Central memory CD8-positive, alpha-beta T cell (primary cell): ENCODE data around the gene MACROH2A2.

ENCODE experiments used
- ATAC-seq: fragments of 150-1000 bp; cut with Tn5 transposase; replicated peaks from 2 replicates; pipeline ENCODE4 v1.10.0; 2022; ENCODE audit warnings: mild to moderate bottlenecking, moderate FRiP score, moderate number of reproducible peaks; ENCODE audit not compliant: poor library complexity, severe bottlenecking; ENCODE audit errors: extremely low read depth
- DNase-seq, 2 donors: peaks; one replicate each; pipeline ENCODE4 v3.0.0; 2021; ENCODE audit warnings: low spot score in 2 of 2
- H3K27ac Mint-ChIP-seq: one replicate; pipeline ENCODE4 v1.8.0; 2022; ENCODE audit warnings: low read depth, mild to moderate bottlenecking, moderate library complexity, mixed read lengths
- H3K27me3 Mint-ChIP-seq: one replicate; pipeline ENCODE4 v1.8.0; 2022; ENCODE audit warnings: mixed read lengths
- H3K36me3 Mint-ChIP-seq: one replicate; pipeline ENCODE4 v1.8.0; 2022; ENCODE audit warnings: mild to moderate bottlenecking, moderate library complexity, mixed read lengths; ENCODE audit not compliant: insufficient read depth
- H3K4me1 Mint-ChIP-seq: one replicate; pipeline ENCODE4 v1.8.0; 2022; ENCODE audit warnings: mixed read lengths
- H3K4me3 Mint-ChIP-seq: one replicate; pipeline ENCODE4 v1.8.0; 2022; ENCODE audit warnings: mild to moderate bottlenecking, moderate library complexity, mixed read lengths
- H3K9me3 Mint-ChIP-seq: one replicate; pipeline ENCODE4 v1.8.0; 2022; ENCODE audit warnings: mixed read lengths

The MACROH2A2 gene

GRCh38 chr10:70053218-70053840 is 683 bp downstream of the MACROH2A2 start:
- no peak for ATAC-seq
- DNase-seq = no peak

GRCh38 chr10:70053841-70054288 is 1.2 kb downstream of the MACROH2A2 start:
- no peaks in the 10 kb centered on the region for H3K9me3 Mint-ChIP-seq
- ATAC-seq (no peak), DNase-seq (no peak)
- H3K27ac Mint-ChIP-seq = no peak overlapping the region
- H3K4me1 Mint-ChIP-seq = peaks cover 11% of the 10 kb centered on the region
- H3K27me3 Mint-ChIP-seq = peaks cover 61% of the 10 kb centered on the region
- peaks cover 3% of the 10 kb centered on the region for H3K36me3 Mint-ChIP-seq
- H3K4me3 Mint-ChIP-seq = peak overlapping the region; percentile 76

More at GRCh38 chr10:70053218-70053840, 683 bp downstream of the MACROH2A2 start:
- H3K27ac Mint-ChIP-seq = no peak overlapping the region
- peaks cover 61% of the 10 kb centered on the region for H3K27me3 Mint-ChIP-seq
- peak overlapping the region; percentile 76 for H3K4me3 Mint-ChIP-seq
- peaks cover 11% of the 10 kb centered on the region for H3K4me1 Mint-ChIP-seq
- peaks cover 3% of the 10 kb centered on the region for H3K36me3 Mint-ChIP-seq
- no peaks in the 10 kb centered on the region for H3K9me3 Mint-ChIP-seq

GRCh38 chr10:70054902-70055301 is 2.3 kb downstream of the MACROH2A2 start:
- H3K9me3 Mint-ChIP-seq = no peaks in the 10 kb centered on the region
- H3K4me1 Mint-ChIP-seq = peaks cover 11% of the 10 kb centered on the region
- DNase-seq (no peak), ATAC-seq (no peak)
- H3K27me3 Mint-ChIP-seq = peaks cover 53% of the 10 kb centered on the region
- H3K4me3 Mint-ChIP-seq = peak overlapping the region; percentile 76
- H3K36me3 Mint-ChIP-seq = peaks cover 3% of the 10 kb centered on the region
- no peak overlapping the region for H3K27ac Mint-ChIP-seq

GRCh38 chr10:70055550-70055949 is 2.9 kb downstream of the MACROH2A2 start:
- H3K36me3 Mint-ChIP-seq = peaks cover 3% of the 10 kb centered on the region
- H3K4me3 Mint-ChIP-seq = no peak overlapping the region
- DNase-seq (no peak), ATAC-seq (no peak)
- no peak overlapping the region for H3K27ac Mint-ChIP-seq
- H3K27me3 Mint-ChIP-seq = peaks cover 51% of the 10 kb centered on the region
- H3K9me3 Mint-ChIP-seq = no peaks in the 10 kb centered on the region
- peaks cover 11% of the 10 kb centered on the region for H3K4me1 Mint-ChIP-seq

GRCh38 chr10:70057306-70057705 is 4.7 kb downstream of the MACROH2A2 start:
- DNase-seq = no peak
- Mint-ChIP-seq H3K9me3 (no peaks in the 10 kb centered on the region), H3K27ac (no peak overlapping the region), H3K4me1 (peaks cover 9% of the 10 kb centered on the region), H3K36me3 (peaks cover 3% of the 10 kb centered on the region), H3K27me3 (peaks cover 34% of the 10 kb centered on the region), H3K4me3 (no peak overlapping the region)
- ATAC-seq = no peak

GRCh38 chr10:70060389-70060788 is 7.7 kb downstream of the MACROH2A2 start:
- H3K4me1 Mint-ChIP-seq = no peaks in the 10 kb centered on the region
- no peaks in the 10 kb centered on the region for H3K9me3 Mint-ChIP-seq
- peaks cover 13% of the 10 kb centered on the region for H3K27me3 Mint-ChIP-seq
- no peak for DNase-seq
- no peak overlapping the region for H3K4me3 Mint-ChIP-seq
- ATAC-seq = no peak
- no peaks in the 10 kb centered on the region for H3K36me3 Mint-ChIP-seq
- no peak overlapping the region for H3K27ac Mint-ChIP-seq

- DNase-seq (no peak), ATAC-seq (no peak)
- no peaks in the 10 kb centered on the region for H3K36me3 Mint-ChIP-seq
- H3K4me1 Mint-ChIP-seq = no peaks in the 10 kb centered on the region
- H3K27me3 Mint-ChIP-seq = no peaks in the 10 kb centered on the region
- H3K9me3 Mint-ChIP-seq = no peaks in the 10 kb centered on the region
- no peak overlapping the region for H3K27ac Mint-ChIP-seq
- no peak overlapping the region for H3K4me3 Mint-ChIP-seq
These were observed 10.9 kb downstream of the MACROH2A2 start for GRCh38 chr10:70063418-70064098.

- Mint-ChIP-seq H3K27me3 (no peaks in the 10 kb centered on the region), H3K4me3 (no peak overlapping the region), H3K9me3 (no peaks in the 10 kb centered on the region), H3K4me1 (no peaks in the 10 kb centered on the region), H3K36me3 (no peaks in the 10 kb centered on the region), H3K27ac (no peak overlapping the region)
- DNase-seq (no peak), ATAC-seq (no peak)
These were observed 11.8 kb downstream of the MACROH2A2 start for GRCh38 chr10:70064486-70064885.

GRCh38 chr10:70066190-70066589 is 13.5 kb downstream of the MACROH2A2 start:
- DNase-seq (no peak), ATAC-seq (no peak)
- H3K27ac Mint-ChIP-seq = no peak overlapping the region
- no peaks in the 10 kb centered on the region for H3K9me3 Mint-ChIP-seq
- H3K27me3 Mint-ChIP-seq = no peaks in the 10 kb centered on the region
- no peaks in the 10 kb centered on the region for H3K4me1 Mint-ChIP-seq
- no peaks in the 10 kb centered on the region for H3K36me3 Mint-ChIP-seq
- no peak overlapping the region for H3K4me3 Mint-ChIP-seq

GRCh38 chr10:70067586-70067985 is 14.9 kb downstream of the MACROH2A2 start:
- DNase-seq (no peak), ATAC-seq (no peak)
- no peak overlapping the region for H3K4me3 Mint-ChIP-seq
- H3K9me3 Mint-ChIP-seq = no peaks in the 10 kb centered on the region
- H3K36me3 Mint-ChIP-seq = no peaks in the 10 kb centered on the region
- no peaks in the 10 kb centered on the region for H3K4me1 Mint-ChIP-seq
- H3K27me3 Mint-ChIP-seq = no peaks in the 10 kb centered on the region
- no peak overlapping the region for H3K27ac Mint-ChIP-seq

GRCh38 chr10:70068925-70069324 is 16.3 kb downstream of the MACROH2A2 start:
- Mint-ChIP-seq H3K4me3 (no peak overlapping the region), H3K9me3 (no peaks in the 10 kb centered on the region), H3K27ac (no peak overlapping the region), H3K36me3 (no peaks in the 10 kb centered on the region), H3K4me1 (no peaks in the 10 kb centered on the region), H3K27me3 (no peaks in the 10 kb centered on the region)
- no peak for DNase-seq
- ATAC-seq = no peak

- no peak for ATAC-seq
- H3K27me3 Mint-ChIP-seq = no peaks in the 10 kb centered on the region
- no peaks in the 10 kb centered on the region for H3K9me3 Mint-ChIP-seq
- H3K27ac Mint-ChIP-seq = no peak overlapping the region
- no peak overlapping the region for H3K4me3 Mint-ChIP-seq
- no peak for DNase-seq
- no peaks in the 10 kb centered on the region for H3K36me3 Mint-ChIP-seq
- H3K4me1 Mint-ChIP-seq = no peaks in the 10 kb centered on the region
These were observed 16.7 kb downstream of the MACROH2A2 start for GRCh38 chr10:70069346-70069745.

- DNase-seq = no peak
- no peaks in the 10 kb centered on the region for H3K36me3 Mint-ChIP-seq
- no peaks in the 10 kb centered on the region for H3K9me3 Mint-ChIP-seq
- ATAC-seq = no peak
- no peak overlapping the region for H3K27ac Mint-ChIP-seq
- peaks cover 9% of the 10 kb centered on the region for H3K27me3 Mint-ChIP-seq
- no peak overlapping the region for H3K4me3 Mint-ChIP-seq
- no peaks in the 10 kb centered on the region for H3K4me1 Mint-ChIP-seq
These were observed 18.2 kb downstream of the MACROH2A2 start for GRCh38 chr10:70070834-70071233.
